Measurements from ENCODE around the gene ZMIZ1.

DNA sequence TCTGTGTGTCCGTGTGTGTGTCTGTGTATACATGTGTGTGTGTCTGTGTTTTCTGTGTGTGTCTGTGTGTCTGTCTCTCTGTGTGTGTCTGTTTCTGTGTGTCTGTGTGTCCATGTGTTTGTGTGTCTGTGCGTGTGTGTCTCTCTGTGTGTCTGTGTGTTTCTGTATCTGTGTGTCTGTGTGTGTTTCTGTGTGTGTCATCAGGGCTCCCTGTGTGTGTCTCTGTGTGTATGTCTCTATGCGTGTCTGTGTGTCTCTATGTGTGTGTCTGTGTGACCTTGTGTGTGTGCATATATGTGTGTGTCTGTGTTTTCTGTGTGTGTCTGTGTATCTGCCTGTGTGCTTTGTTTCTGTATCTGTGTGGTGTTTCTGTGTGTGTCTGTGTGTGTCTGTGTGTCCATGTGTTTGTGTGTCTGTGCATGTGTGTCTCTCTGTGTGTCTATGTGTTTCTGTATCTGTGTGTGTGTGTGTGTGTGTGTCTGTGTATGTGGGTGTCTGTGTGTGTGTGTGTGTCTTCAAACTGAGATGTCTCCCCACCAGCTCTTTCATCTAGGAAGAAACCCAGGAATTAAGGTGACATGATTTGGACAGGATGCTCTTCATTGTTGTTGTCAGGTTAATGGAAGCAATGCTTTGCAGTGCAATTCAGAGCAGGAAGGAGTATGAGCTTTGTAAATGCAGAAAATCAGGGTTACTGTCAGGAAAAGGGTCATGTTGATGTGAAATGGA is 257.8 kb downstream of the ZMIZ1 start:
- no peak for TF ChIP-seq YY1 (IDR thresholded peaks at IDR 0.05; ENCODE audit: insufficient read depth, insufficient read length)
- TF ChIP-seq SUZ12 (IDR thresholded peaks at IDR 0.05; ENCODE audit: extremely low read depth, insufficient read depth, insufficient read length): no peak
- TF ChIP-seq ZNF274 (IDR thresholded peaks at IDR 0.05; ENCODE audit: low read depth, low read length): no peak

All from NT2/D1 (cell line).